GM12878 (cell line): Measurements from ENCODE around the gene USH2A. TPM values are rescaled to one million over a fixed set of nuclear protein-coding genes. Genes with fewer than 3 reads are reported as not detected.

Experiments
- ATAC-seq: fragments of 200-7000 bp; cut with Tn5 transposase; 3 replicates; pipeline ENCODE4 v1.9.1; 2020; ENCODE audit warnings: mild to moderate bottlenecking, moderate library complexity
- BruUV-seq: library from RNA; stranded (reverse); fragments of 400-500 nt; replicated peaks from 2 replicates; lab custom pipeline; 2021; lab: Mats Ljungman, UMichigan
- CTCF ChIA-PET: fragments of 300-600 bp; sonication (Branson Sonifier 250); formaldehyde crosslinking; extraction: SDS; loops from one replicate; lab custom pipeline; 2021; ENCODE audit warnings: inconsistent platforms; lab: Yijun Ruan, JAX
- POLR2A ChIA-PET: fragments of 350-600 bp; formaldehyde crosslinking; extraction: SDS; loops from one replicate; lab custom pipeline; 2021; ENCODE audit warnings: inconsistent platforms; lab: Charles Lee
- RAD21 ChIA-PET: fragments of 300-600 bp; sonication (Branson Sonifier 250); formaldehyde crosslinking; loops from one replicate; lab custom pipeline; 2023; ENCODE audit warnings: antibody characterized with exemption; ENCODE audit not compliant: unreplicated experiment; lab: Charles Lee
- SMC1A ChIA-PET: fragments of 300-600 bp; sonication (Branson Sonifier 250); formaldehyde crosslinking; loops from one replicate; lab custom pipeline; 2023; ENCODE audit not compliant: unreplicated experiment, uncharacterized antibody; lab: Charles Lee
- DNase-seq: peaks from one replicate; pipeline ENCODE4 v3.0.0-alpha.2; 2011; ENCODE audit warnings: low read depth, low spot score
- FAIRE-seq: peaks from 3 replicates; lab custom pipeline; 2011; peaks lifted over from hg19 to GRCh38; lab: Jason Lieb, UNC
- H2AFZ ChIP-seq: 2 replicates; pipeline ENCODE4 v1.6.0; 2011; ENCODE audit warnings: low read depth, low read length, control low read depth; ENCODE audit not compliant: control insufficient read depth
- H3K27ac ChIP-seq: 2 replicates; pipeline ENCODE4 v1.5.1; 2011; ENCODE audit warnings: control low read depth; ENCODE audit not compliant: control insufficient read depth, insufficient read depth
- H3K27me3 ChIP-seq, 2 experiments: replicated peaks in 1 of 2; 2 replicates each; pipeline versions ENCODE4 v1.6.0 to v1.6.1; 2011; ENCODE audit warnings: low read length in 1 of 2; ENCODE audit not compliant: control insufficient read depth in 2 of 2, insufficient read depth in 2 of 2
- H3K36me3 ChIP-seq, 2 experiments: 2 replicates each; pipeline ENCODE4 v1.5.1; 2011; ENCODE audit warnings: low read length in 1 of 2; ENCODE audit not compliant: control insufficient read depth in 2 of 2, insufficient read depth in 2 of 2
- H3K4me1 ChIP-seq: 2 replicates; pipeline ENCODE4 v1.6.1; 2011; ENCODE audit warnings: mild to moderate bottlenecking, low read length, moderate library complexity, mixed read lengths; ENCODE audit not compliant: control insufficient read depth, insufficient read depth
- H3K4me2 ChIP-seq: 2 replicates; pipeline ENCODE4 v1.6.0; 2011; ENCODE audit warnings: control low read depth; ENCODE audit not compliant: control insufficient read depth, insufficient read depth
- H3K4me3 ChIP-seq: fragments of 200-600 bp; sonication (generic); 2 replicates; pipeline ENCODE4 v1.5.1; 2016
- H3K79me2 ChIP-seq: 2 replicates; pipeline ENCODE4 v1.6.0; 2011; ENCODE audit warnings: low read length; ENCODE audit not compliant: control insufficient read depth, insufficient read depth
- H3K9ac ChIP-seq: 2 replicates; pipeline ENCODE4 v1.8.0; 2011; ENCODE audit warnings: low read length, control low read depth, mixed read lengths; ENCODE audit not compliant: control insufficient read depth, insufficient read depth
- H3K9me3 ChIP-seq: replicated peaks from 3 replicates; pipeline ENCODE4 v1.5.1; 2011; ENCODE audit warnings: mild to moderate bottlenecking, low read length; ENCODE audit not compliant: control insufficient read depth, insufficient read depth
- H4K20me1 ChIP-seq: 2 replicates; pipeline ENCODE4 v1.6.0; 2011; ENCODE audit not compliant: control insufficient read depth, insufficient read depth
- CTCF ChIP-seq, 3 experiments: IDR thresholded peaks in 2 of 3; conservative IDR thresholded peaks in 1 of 3; 2 replicates each; pipeline ENCODE4 v1.5.1; 2011; ENCODE audit warnings: low read depth in 3 of 3, low read length in 3 of 3, mild to moderate bottlenecking in 3 of 3, control low read depth in 2 of 3, moderate library complexity in 2 of 3, inconsistent platforms in 1 of 3, mixed read lengths in 1 of 3; ENCODE audit not compliant: control insufficient read depth in 2 of 3, insufficient read depth in 1 of 3; ENCODE audit errors: extremely low read depth in 1 of 3
- PRDM15 ChIP-seq: fragments of 450-650 bp; formaldehyde crosslinking; IDR thresholded peaks from 2 replicates; pipeline ENCODE4 v1.4.0; 2020; ENCODE audit warnings: mild to moderate bottlenecking, moderate library complexity
- RAD21 ChIP-seq: IDR thresholded peaks from 2 replicates; pipeline ENCODE4 v1.6.1; 2011; ENCODE audit warnings: mild to moderate bottlenecking, low read depth, low read length, moderate library complexity; ENCODE audit not compliant: insufficient read depth
- RELA ChIP-seq: fragments of 450-650 bp; IDR thresholded peaks from 2 replicates; pipeline ENCODE4 v1.8.0; 2014; ENCODE audit warnings: borderline replicate concordance; ENCODE audit not compliant: partially characterized antibody
- SMC3 ChIP-seq: IDR thresholded peaks from 2 replicates; pipeline ENCODE4 v1.6.1; 2011; ENCODE audit warnings: low read length, improper control_type of control experiment, borderline replicate concordance
- WGBS: methylation state at CpG from one replicate; pipeline ENCODE4 v1.1.6; 2016; ENCODE audit warnings: low lambda C conversion rate; ENCODE audit not compliant: insufficient replicate concordance, insufficient coverage; ENCODE audit errors: missing lambda C conversion rate; 5-methylcytosine and 5-hydroxymethylcytosine counted together
- in situ Hi-C: fragments of 300-500 bp; cut with MboI; formaldehyde crosslinking; loops from 9 replicates; pipeline ENCODE4 v1.14.3; 2018; ENCODE audit warnings: mixed read lengths
- intact Hi-C: fragments of 100-400 bp; cut with micrococcal nuclease; formaldehyde crosslinking; loops from one replicate; pipeline ENCODE4 v1.14.2; 2022; ENCODE audit not compliant: unreplicated experiment
- polyA plus RNA-seq, 11 experiments: library from polyadenylated mRNA; depleted of rRNA in 4 of 11; unstranded in 6 of 11; stranded (reverse) in 5 of 11; fragments of >200 nt; fragmentation: Nextera tagmentation in 4 of 11; fragmentation: Illumina TruSeq in 1 of 11; extraction: Ambion mirVana in 4 of 11; extraction: Trizol in 1 of 11; gene quantifications; 1 replicate in 1 of 11; 2 replicates in 10 of 11; pipeline versions ENCODE4 v1.2.1 to v1.2.3, GENCODE V29; 2011 to 2016; ENCODE audit warnings: inconsistent platforms in 2 of 11, missing spikeins in 2 of 11, low read depth in 1 of 11
- total RNA-seq, 4 experiments: library from RNA; depleted of rRNA in 3 of 4; stranded (reverse); fragments of >200 nt in 3 of 4; fragmentation: Illumina TruSeq in 1 of 4; extraction: Trizol in 1 of 4; gene quantifications; 2 replicates each; pipeline versions ENCODE4 v1.2.1 to v1.2.3, GENCODE V29; 2013 to 2021

Gene USH2A
- total and polyA plus RNA-seq, 10 of the 15 experiments (the other 5 are each of a cell fraction or from before 2014, with no cell fraction given): under 0.01 to 0.20 (median 0.01) TPM; not detected in 2

- in situ Hi-C loops: no loop called here
- Histone ChIP-seq H3K4me1 (no peaks in the 10 kb centered on the region), H3K4me2 (no peak overlapping the region), H3K36me3 (no peaks in the 10 kb centered on the region), H3K27ac (no peak overlapping the region), H3K79me2 (no peaks in the 10 kb centered on the region), H2AFZ (no peak overlapping the region), H3K9me3 (no peaks in the 10 kb centered on the region), H3K27me3 (no peaks in the 10 kb centered on the region), H3K9ac (no peak overlapping the region), H4K20me1 (no peaks in the 10 kb centered on the region), H3K4me3 (no peak overlapping the region)
- intact Hi-C loops: loop anchor here (5.0 kb wide), 2 partner anchors 252 to 442 kb away; no protein-coding TSS in a partner anchor
- TF ChIP-seq SMC3: peak; percentile 16; the same call in 1 of the 2 replicates
- peak; percentile 36 to 57 (median 46); a peak in 5 of 6 replicates for TF ChIP-seq CTCF (IDR thresholded peaks at IDR 0.05 in 2 of 3, conservative IDR thresholded peaks at IDR 0.05 in 1 of 3; ENCODE audit: control insufficient read depth in 2 of 3, extremely low read depth in 1 of 3, insufficient read depth in 1 of 3, low read depth in 3 of 3, low read length in 3 of 3)
- TF ChIP-seq RELA: no peak
- TF ChIP-seq RAD21: peak; percentile 68
- TF ChIP-seq PRDM15 (CRISPR knock-in tag): no peak
- FAIRE-seq (no peak), ATAC-seq (peak; percentile 60), DNase-seq (no peak)
- ChIA-PET CTCF (interaction anchor here (1.0 to 1.7 kb wide), 3 partner anchors 10 to 257 kb away, joined by 3 to 7 read pairs (median 4); no protein-coding TSS in a partner anchor), SMC1A (interaction anchor here (0.9 to 1.2 kb wide), 2 partner anchors 256 to 324 kb away, joined by 3 read pairs; no protein-coding TSS in a partner anchor), RAD21 (no interaction called here), POLR2A (no interaction called here)
- BruUV-seq: no TSS peak
- 0% methylated on average over 4 of the region's 4 CpGs for WGBS
Measured at GRCh38 chr1:216310776-216311175, 112.5 kb downstream of the USH2A start.
